ENCODE results near the gene ACADM.

DNA sequence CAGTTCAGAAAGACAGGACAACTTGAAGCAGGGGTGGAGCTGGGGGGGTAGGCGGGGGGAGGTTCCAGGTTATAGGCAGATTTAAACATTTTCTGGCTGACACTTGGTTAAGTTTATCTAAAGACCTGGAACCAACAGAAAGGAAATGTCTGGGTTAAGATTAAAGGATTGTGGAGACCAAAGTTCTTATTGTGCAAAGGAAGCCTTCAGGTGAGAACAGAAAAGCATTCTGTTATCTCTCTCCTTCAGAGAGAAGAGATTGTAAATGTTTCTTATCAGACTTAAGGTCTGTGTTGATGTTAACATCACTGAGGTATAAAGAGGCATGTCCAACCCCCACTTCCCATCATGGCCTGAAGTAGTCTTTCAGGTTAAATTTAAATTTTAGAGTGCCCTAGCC, 3.7 kb upstream of the ACADM start:
- TF ChIP-seq, protein P1, sequence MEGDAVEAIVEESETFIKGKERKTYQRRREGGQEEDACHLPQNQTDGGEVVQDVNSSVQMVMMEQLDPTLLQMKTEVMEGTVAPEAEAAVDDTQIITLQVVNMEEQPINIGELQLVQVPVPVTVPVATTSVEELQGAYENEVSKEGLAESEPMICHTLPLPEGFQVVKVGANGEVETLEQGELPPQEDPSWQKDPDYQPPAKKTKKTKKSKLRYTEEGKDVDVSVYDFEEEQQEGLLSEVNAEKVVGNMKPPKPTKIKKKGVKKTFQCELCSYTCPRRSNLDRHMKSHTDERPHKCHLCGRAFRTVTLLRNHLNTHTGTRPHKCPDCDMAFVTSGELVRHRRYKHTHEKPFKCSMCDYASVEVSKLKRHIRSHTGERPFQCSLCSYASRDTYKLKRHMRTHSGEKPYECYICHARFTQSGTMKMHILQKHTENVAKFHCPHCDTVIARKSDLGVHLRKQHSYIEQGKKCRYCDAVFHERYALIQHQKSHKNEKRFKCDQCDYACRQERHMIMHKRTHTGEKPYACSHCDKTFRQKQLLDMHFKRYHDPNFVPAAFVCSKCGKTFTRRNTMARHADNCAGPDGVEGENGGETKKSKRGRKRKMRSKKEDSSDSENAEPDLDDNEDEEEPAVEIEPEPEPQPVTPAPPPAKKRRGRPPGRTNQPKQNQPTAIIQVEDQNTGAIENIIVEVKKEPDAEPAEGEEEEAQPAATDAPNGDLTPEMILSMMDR (IDR thresholded peaks at IDR 0.05) = no peak
- TF ChIP-seq POLR2AphosphoS5 (IDR thresholded peaks at IDR 0.05) (no peak), EP300 (IDR thresholded peaks at IDR 0.05) (no peak), POLR2A (IDR thresholded peaks at IDR 0.05; ENCODE audit: low read depth) (no peak)

All from esophagus muscularis mucosa (tissue), 4 donors.